Testis (tissue), 2 donors: ENCODE measurements around the gene MSL1.

Experiments
- CTCF ChIP-seq, 3 experiments: fragments of 450-650 bp in 2 of 3; fragments of 200-600 bp in 1 of 3; sonication (generic) in 1 of 3; IDR thresholded peaks; one replicate each; pipeline ENCODE4 v1.5.1; 2016 to 2019; ENCODE audit warnings: antibody characterized with exemption in 3 of 3, mild to moderate bottlenecking in 2 of 3, moderate library complexity in 1 of 3
- POLR2A ChIP-seq: fragments of 450-650 bp; IDR thresholded peaks from one replicate; pipeline ENCODE4 v1.6.1; 2017; ENCODE audit warnings: antibody characterized with exemption, mild to moderate bottlenecking, moderate library complexity

GRCh38 chr17:40093005-40093579 is 28.7 kb upstream of the MSL1 start:
- no peak for TF ChIP-seq CTCF (IDR thresholded peaks at IDR 0.05)
- TF ChIP-seq POLR2A, result no peak
